ENCODE measurements around the gene SPAG8. TPM values are rescaled to one million over a fixed set of nuclear protein-coding genes. Genes with fewer than 3 reads are reported as not detected.

SPAG8 gene
- total and polyA plus RNA-seq, 9 of the 15 experiments (the other 6 are each of a cell fraction or from before 2014, with no cell fraction given): 0.03 to 0.47 (median 0.21) TPM

- 71% methylated on average over 2 of the region's 2 CpGs for WGBS (ENCODE audit: insufficient coverage, low coverage, missing lambda C conversion rate)
- no peak overlapping the region for H2AFZ ChIP-seq (ENCODE audit: low read depth, low read length)
- H3K36me3 ChIP-seq (ENCODE audit: control insufficient read depth, insufficient read depth, low read length): peaks cover 24% of the 10 kb centered on the region; the same call in 2 of the 3 replicates
- no peak overlapping the region for H3K4me3 ChIP-seq
- no peak overlapping the region for H3K4me2 ChIP-seq (ENCODE audit: insufficient read depth, low read length)
- no peaks in the 10 kb centered on the region for H3K79me2 ChIP-seq (ENCODE audit: control insufficient read depth, insufficient read depth, low read length)
- ChIA-PET POLR2A (interaction anchor here (1.2 to 1.5 kb wide), 2 partner anchors 48 to 132 kb away, joined by 3 to 4 read pairs; no protein-coding TSS in a partner anchor), CTCF (ENCODE audit: low intra/inter-chr PET ratio) (interaction anchor here (0.7 to 2.8 kb wide), 4 partner anchors 24 to 308 kb away, joined by 3 to 28 read pairs (median 10); no protein-coding TSS in a partner anchor)
- H3K4me1 ChIP-seq (replicated peaks in 1 of 2; ENCODE audit: control insufficient read depth in 2 of 2, insufficient read depth in 2 of 2, low read length in 2 of 2): peaks cover 6% of the 10 kb centered on the region in 2 experiments; a peak in 4 of 5 replicates
- peak; percentile 44 for FAIRE-seq
- TF ChIP-seq MAFF (IDR thresholded peaks at IDR 0.05; ENCODE audit: low read length): peak; percentile 94
- TF ChIP-seq ARID1B (IDR thresholded peaks at IDR 0.05): no peak
- TF ChIP-seq BACH1 (tag; IDR thresholded peaks at IDR 0.05): peak; percentile 60; the same call in 1 of the 2 replicates
- TF ChIP-seq ZFPM2 (CRISPR knock-in tag; IDR thresholded peaks at IDR 0.05): no peak
- TF ChIP-seq GABPB2 (CRISPR knock-in tag; conservative IDR thresholded peaks at IDR 0.05): no peak
- peak; percentile 92 for TF ChIP-seq MAFG (tag; conservative IDR thresholded peaks at IDR 0.05)
- no peak for TF ChIP-seq TRIM25 (IDR thresholded peaks at IDR 0.05; ENCODE audit: borderline replicate concordance)
- peak; percentile 97 for TF ChIP-seq ZNF316 (IDR thresholded peaks at IDR 0.05)
- no peak for TF ChIP-seq ZNF3 (CRISPR knock-in tag; IDR thresholded peaks at IDR 0.05)
- TF ChIP-seq MAFK (IDR thresholded peaks at IDR 0.05; ENCODE audit: low read length): peak; percentile 92
- TF ChIP-seq C11orf30 (IDR thresholded peaks at IDR 0.05; ENCODE audit: low read depth): peak; percentile 95
- peak; percentile 49; the same call in 1 of the 2 replicates for TF ChIP-seq NFE2L1 (tag; IDR thresholded peaks at IDR 0.05; ENCODE audit: borderline replicate concordance, low read depth)
- peak; percentile 56 for TF ChIP-seq NFE2 (IDR thresholded peaks at IDR 0.05; ENCODE audit: low read depth)
- no TSS peak for BruUV-seq (replicated peaks)
- intact Hi-C loops (cut with micrococcal nuclease): no loop called here
- H3K27me3 ChIP-seq (ENCODE audit: control insufficient read depth in 2 of 2, insufficient read depth in 2 of 2, low read length in 2 of 2): no peaks in the 10 kb centered on the region
- H4K20me1 ChIP-seq (replicated peaks; ENCODE audit: control insufficient read depth, insufficient read depth, low read length): no peaks in the 10 kb centered on the region
- peak in 1 of 4 experiments; percentile 13 for DNase-seq (ENCODE audit: extremely low read depth in 1 of 4, low spot score in 3 of 4)
- peak; percentile 50; the same call in 2 of the 3 replicates for ATAC-seq
- no peaks in the 10 kb centered on the region for H3K9me3 ChIP-seq (replicated peaks; ENCODE audit: control insufficient read depth, insufficient read depth, low read depth, low read length)
- H3K9ac ChIP-seq (ENCODE audit: insufficient read depth in 1 of 2, low read depth in 2 of 2, low read length in 2 of 2): no peak overlapping the region
- H3K9me1 ChIP-seq (ENCODE audit: control insufficient read depth, insufficient read depth, low read length): no peaks in the 10 kb centered on the region
- in situ Hi-C loops (cut with MboI): no loop called here
- H3K27ac ChIP-seq (ENCODE audit: extremely low read depth, low read depth, low read length): peak overlapping the region; percentile 37; the same call in 1 of the 3 replicates
Measured at GRCh38 chr9:35789541-35789940, 22.5 kb downstream of the SPAG8 start.

Data from K562 (cell line).